ENCODE measurements around the gene KCNIP1. TPM values are rescaled to one million over a fixed set of nuclear protein-coding genes. Genes with fewer than 3 reads are reported as not detected.
A peak's percentile ranks its signal among the peaks of the same experiment; 100 is the strongest.

KCNIP1 gene
- total and polyA plus RNA-seq, 10 of the 15 experiments (the other 5 are each of a cell fraction or from before 2014, with no cell fraction given): not detected

- no peak for FAIRE-seq
- ChIA-PET POLR2A (no interaction called here), SMC1A (ENCODE audit: uncharacterized antibody, unreplicated experiment) (no interaction called here), RAD21 (ENCODE audit: unreplicated experiment) (no interaction called here), CTCF (no interaction called here)
- DNase-seq (ENCODE audit: low read depth, low spot score): no peak
- intact Hi-C loops (cut with micrococcal nuclease; ENCODE audit: unreplicated experiment) (no loop called here), in situ Hi-C loops (cut with MboI) (no loop called here)
- Histone ChIP-seq H3K79me2 (ENCODE audit: control insufficient read depth, insufficient read depth, low read length) (no peaks in the 10 kb centered on the region), H3K4me1 (ENCODE audit: control insufficient read depth, insufficient read depth, low read length) (no peaks in the 10 kb centered on the region), H3K4me3 (no peak overlapping the region), H3K36me3 (ENCODE audit: control insufficient read depth in 2 of 2, insufficient read depth in 2 of 2, low read length in 1 of 2) (no peaks in the 10 kb centered on the region), H3K9me3 (replicated peaks; ENCODE audit: control insufficient read depth, insufficient read depth, low read length) (no peaks in the 10 kb centered on the region), H3K4me2 (ENCODE audit: control insufficient read depth, insufficient read depth) (no peak overlapping the region), H3K27ac (ENCODE audit: control insufficient read depth, insufficient read depth) (no peak overlapping the region), H4K20me1 (ENCODE audit: control insufficient read depth, insufficient read depth) (no peaks in the 10 kb centered on the region), H3K9ac (ENCODE audit: control insufficient read depth, insufficient read depth, low read length) (no peak overlapping the region), H3K27me3 (replicated peaks in 1 of 2; ENCODE audit: control insufficient read depth in 2 of 2, insufficient read depth in 2 of 2, low read length in 1 of 2) (peaks cover 0 to 1% of the 10 kb centered on the region in 2 experiments; a peak in 2 of 4 replicates), H2AFZ (ENCODE audit: control insufficient read depth, low read depth, low read length) (no peak overlapping the region)
- WGBS (ENCODE audit: insufficient coverage, insufficient replicate concordance, low lambda C conversion rate, missing lambda C conversion rate): 6% methylated on average over 28 of the region's 28 CpGs
- no TSS peak for BruUV-seq (replicated peaks)
- ATAC-seq: peak; percentile 79
- TF ChIP-seq POLR2A (IDR thresholded peaks at IDR 0.05; ENCODE audit: low read depth, low read length) (no peak), IRF5 (IDR thresholded peaks at IDR 0.05; ENCODE audit: borderline replicate concordance) (no peak), CHD2 (IDR thresholded peaks at IDR 0.05; ENCODE audit: borderline replicate concordance, low read depth, low read length) (no peak), CBX5 (IDR thresholded peaks at IDR 0.05; ENCODE audit: low read depth) (no peak), RAD51 (IDR thresholded peaks at IDR 0.05) (no peak), PKNOX1 (IDR thresholded peaks at IDR 0.05) (no peak), EZH2 (IDR thresholded peaks at IDR 0.05; ENCODE audit: borderline replicate concordance, control insufficient read depth, low read depth, low read length) (no peak), REST (IDR thresholded peaks at IDR 0.05; ENCODE audit: low read depth, low read length) (peak; percentile 94), BCL3 (IDR thresholded peaks at IDR 0.05; ENCODE audit: borderline replicate concordance, insufficient read depth, low read depth, low read length, poor library complexity, severe bottlenecking) (no peak), USF1 (IDR thresholded peaks at IDR 0.05; ENCODE audit: borderline replicate concordance, extremely low read length, insufficient read depth, low read depth, low read length) (no peak), SUPT20H (IDR thresholded peaks at IDR 0.05; ENCODE audit: borderline replicate concordance, control insufficient read depth, low read depth, low read length) (no peak), IKZF1 (conservative IDR thresholded peaks at IDR 0.05) (no peak), SIX5 (IDR thresholded peaks at IDR 0.05; ENCODE audit: low read depth, low read length, severe bottlenecking) (no peak), STAT1 (conservative IDR thresholded peaks at IDR 0.05) (no peak)
Observed at GRCh38 chr5:170681013-170681433, 177.2 kb downstream of the KCNIP1 start.

All from GM12878 (cell line).